GM23248 (cell line): Measurements from ENCODE around the gene TFR2.

Experiments used
- EZH2 ChIP-seq: fragments of 200-600 bp; sonication (generic); IDR thresholded peaks from 2 replicates; pipeline ENCODE4 v1.6.1; 2018; ENCODE audit warnings: antibody characterized with exemption, mild to moderate bottlenecking; ENCODE audit not compliant: insufficient read depth, poor library complexity, severe bottlenecking
- EZH2phosphoT487 ChIP-seq: fragments of 200-600 bp; sonication (generic); IDR thresholded peaks from 2 replicates; pipeline ENCODE4 v1.6.1; 2018; ENCODE audit warnings: antibody characterized with exemption, moderate library complexity, mild to moderate bottlenecking, low read depth; ENCODE audit not compliant: insufficient read depth

GRCh38 chr7:100607111-100607510, 34.2 kb downstream of the TFR2 start:
- TF ChIP-seq EZH2 (no peak), EZH2phosphoT487 (no peak)
